Tongue (tissue), 2 donors: ENCODE measurements around the gene PPARGC1A. TPM values are rescaled to one million over a fixed set of nuclear protein-coding genes. Genes with fewer than 3 reads are reported as not detected.
A peak's percentile ranks its signal among the peaks of the same experiment; 100 is the strongest.

Experiments
- DNase-seq: peaks from one replicate; pipeline ENCODE4 v3.0.0-alpha.2; 2015
- total RNA-seq: library from RNA; depleted of rRNA; stranded (reverse); fragments of >200 nt; gene quantifications from one replicate; pipeline ENCODE4 v1.2.3, GENCODE V29; 2014

PPARGC1A gene, protein sequence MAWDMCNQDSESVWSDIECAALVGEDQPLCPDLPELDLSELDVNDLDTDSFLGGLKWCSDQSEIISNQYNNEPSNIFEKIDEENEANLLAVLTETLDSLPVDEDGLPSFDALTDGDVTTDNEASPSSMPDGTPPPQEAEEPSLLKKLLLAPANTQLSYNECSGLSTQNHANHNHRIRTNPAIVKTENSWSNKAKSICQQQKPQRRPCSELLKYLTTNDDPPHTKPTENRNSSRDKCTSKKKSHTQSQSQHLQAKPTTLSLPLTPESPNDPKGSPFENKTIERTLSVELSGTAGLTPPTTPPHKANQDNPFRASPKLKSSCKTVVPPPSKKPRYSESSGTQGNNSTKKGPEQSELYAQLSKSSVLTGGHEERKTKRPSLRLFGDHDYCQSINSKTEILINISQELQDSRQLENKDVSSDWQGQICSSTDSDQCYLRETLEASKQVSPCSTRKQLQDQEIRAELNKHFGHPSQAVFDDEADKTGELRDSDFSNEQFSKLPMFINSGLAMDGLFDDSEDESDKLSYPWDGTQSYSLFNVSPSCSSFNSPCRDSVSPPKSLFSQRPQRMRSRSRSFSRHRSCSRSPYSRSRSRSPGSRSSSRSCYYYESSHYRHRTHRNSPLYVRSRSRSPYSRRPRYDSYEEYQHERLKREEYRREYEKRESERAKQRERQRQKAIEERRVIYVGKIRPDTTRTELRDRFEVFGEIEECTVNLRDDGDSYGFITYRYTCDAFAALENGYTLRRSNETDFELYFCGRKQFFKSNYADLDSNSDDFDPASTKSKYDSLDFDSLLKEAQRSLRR
- 112 TPM for total RNA-seq

DNA sequence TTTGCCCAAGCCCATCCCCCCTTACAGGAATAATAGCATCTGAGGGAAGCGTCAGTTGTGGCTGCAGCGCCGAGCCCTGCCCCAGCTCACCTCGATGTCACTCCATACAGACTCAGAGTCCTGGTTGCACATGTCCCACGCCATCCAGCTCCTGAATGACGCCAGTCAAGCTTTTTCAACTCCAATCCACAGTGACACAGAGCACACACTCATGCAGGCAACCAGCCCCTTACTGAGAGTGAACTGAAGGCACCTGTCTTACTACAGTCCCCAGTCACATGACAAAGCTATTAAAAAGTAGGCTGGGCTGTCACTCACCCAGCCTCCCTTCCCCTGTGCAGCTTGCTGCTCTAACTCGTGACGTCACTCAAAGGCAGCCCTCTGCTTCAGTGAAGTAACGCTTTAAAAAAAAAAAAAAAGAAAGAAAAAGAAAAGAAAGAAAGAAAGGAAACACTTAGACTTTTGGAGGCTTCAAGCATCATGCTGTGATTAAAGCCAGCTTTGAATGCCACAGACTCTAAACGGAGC, at the start of gene PPARGC1A:
PPARGC1A (minus strand) TSS at position 234 of the 528 bp plus-strand sequence; CDS start at position 144, 90 bp downstream.
- peak; percentile 85 for DNase-seq

DNA sequence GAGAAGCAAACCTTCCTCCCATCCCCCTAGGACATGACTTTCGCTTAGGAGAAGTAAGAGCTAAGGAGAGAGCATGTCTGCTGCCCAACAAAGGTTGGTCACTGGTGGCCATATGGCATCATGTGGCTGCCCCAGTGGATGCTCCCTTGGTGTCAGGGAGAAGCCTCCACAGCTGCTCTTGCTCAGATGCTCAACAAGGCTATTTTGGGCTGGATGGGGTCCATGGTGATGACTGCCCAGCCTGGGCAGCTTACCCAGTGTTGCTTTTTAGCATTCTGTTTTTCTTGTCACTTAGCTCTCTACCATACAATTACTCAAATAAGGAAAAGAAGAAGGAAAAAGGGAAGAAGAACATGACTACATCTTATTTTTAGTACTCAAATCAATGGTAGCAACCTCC, 48.9 kb upstream of the PPARGC1A start:
- no peak for DNase-seq

DNA sequence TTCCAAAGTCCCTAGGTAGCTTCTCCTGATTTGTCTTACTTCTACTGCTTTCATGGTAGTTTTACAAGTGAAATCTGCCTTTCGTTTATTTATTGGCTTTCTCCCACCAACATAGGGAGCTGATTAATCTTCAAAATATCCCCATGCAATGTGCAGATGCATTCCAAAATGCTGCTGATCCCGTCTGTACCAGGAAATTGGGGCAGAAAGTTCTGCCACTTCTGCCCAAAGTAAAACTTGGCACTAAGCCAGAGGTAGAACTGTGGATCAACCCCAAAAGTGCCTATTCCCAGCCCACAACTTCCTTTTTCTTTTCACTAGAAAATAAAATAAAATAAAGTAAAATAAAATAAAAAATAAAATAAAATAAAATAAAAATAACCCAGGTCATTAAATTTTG, 47.3 kb upstream of the PPARGC1A start:
- DNase-seq = no peak

DNA sequence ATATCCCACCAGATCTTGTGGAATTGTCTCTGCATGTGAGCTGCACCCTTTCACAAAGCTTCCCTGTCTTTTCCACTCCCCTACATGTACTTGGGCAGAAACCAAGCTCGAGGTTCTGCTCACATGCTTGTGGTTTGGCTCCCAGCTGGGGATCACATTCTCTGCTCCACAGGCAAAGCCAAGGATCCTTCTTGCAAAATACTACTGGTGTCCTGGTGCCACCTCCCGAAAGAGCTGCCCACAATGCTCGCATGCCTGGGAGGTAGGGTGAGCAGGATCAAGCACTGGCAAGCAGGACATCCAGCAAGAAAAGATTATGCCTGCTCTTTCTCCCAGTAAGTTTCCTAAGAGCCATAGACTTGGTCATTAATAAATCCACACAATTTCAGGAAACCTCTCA, 45.1 kb upstream of the PPARGC1A start:
- peak; percentile 35 for DNase-seq

DNA sequence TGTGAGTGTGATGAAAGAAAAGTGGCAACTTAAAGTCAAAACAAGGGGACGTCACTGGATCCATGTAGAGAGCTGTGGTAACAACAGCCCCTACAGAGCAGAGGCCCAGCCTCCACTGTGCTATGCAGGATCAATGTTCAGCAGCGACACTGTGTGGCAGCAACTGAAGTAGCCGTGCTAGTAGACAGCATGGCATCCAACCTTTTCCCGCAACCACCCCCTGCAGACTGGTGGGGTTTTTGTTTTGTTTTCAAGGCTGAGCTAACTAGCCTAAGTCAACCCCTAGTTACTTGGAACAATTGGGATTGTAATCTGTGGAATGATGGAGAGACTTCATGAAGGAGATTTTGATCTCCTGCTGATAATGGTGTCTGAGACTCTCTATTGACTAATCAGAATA, 44.4 kb upstream of the PPARGC1A start:
- DNase-seq = no peak

DNA sequence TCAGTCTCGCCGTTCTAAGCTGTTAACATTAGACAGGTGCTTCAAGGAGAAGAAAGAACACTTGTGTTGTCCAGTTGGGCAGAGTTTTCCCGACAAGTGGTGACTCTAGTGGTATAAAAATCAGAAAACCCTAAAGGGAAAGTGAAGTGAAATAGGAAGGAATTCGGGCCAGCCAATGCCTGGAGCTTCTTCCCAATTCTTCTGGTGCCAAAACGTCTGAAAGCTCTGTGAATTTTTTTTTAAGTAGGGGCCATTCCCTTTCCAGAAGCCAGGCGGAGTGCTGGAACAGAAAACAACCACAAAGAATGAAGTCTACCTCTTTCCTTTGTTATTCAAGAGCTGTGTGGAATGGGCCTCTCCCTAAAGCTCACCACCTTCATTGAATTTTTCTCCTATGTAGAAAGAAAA, 43.1 kb upstream of the PPARGC1A start:
- DNase-seq = peak; percentile 40

DNA sequence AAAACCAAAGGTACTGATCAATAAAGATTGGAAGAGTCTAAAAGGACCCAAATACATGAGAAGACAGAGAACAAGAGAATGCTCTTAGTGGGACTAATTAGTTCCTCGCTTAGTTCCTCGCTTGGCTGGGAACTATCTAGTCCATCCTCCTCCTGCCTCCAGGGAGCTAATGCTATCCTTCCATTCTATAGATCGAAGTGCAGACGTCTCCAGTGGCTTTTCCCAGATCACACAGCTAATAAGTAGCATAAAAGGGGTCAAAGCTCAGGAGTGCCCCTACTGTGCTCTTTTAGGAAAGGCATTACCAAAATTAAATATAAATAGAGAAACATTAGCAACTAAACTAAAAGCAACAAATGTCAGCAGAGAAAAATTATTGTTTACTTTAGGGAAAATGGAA, 42.3 kb upstream of the PPARGC1A start:
- DNase-seq = no peak

DNA sequence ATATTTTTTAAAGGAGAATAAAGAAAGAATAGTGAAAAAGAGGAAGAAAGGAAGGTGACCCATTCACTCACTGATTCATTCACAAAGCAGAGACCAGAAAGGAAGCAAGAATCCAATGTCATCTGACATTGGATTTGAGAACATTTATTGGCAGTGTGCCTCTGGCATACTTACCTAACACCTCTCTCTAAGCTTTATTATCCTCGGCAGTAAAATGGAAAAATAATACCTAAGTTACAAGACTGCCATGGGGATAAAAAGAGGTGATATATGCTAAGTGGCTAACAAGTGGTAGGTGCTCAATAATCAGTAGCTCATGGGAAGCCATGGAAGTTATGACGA, 41.6 kb upstream of the PPARGC1A start:
- DNase-seq = no peak

DNA sequence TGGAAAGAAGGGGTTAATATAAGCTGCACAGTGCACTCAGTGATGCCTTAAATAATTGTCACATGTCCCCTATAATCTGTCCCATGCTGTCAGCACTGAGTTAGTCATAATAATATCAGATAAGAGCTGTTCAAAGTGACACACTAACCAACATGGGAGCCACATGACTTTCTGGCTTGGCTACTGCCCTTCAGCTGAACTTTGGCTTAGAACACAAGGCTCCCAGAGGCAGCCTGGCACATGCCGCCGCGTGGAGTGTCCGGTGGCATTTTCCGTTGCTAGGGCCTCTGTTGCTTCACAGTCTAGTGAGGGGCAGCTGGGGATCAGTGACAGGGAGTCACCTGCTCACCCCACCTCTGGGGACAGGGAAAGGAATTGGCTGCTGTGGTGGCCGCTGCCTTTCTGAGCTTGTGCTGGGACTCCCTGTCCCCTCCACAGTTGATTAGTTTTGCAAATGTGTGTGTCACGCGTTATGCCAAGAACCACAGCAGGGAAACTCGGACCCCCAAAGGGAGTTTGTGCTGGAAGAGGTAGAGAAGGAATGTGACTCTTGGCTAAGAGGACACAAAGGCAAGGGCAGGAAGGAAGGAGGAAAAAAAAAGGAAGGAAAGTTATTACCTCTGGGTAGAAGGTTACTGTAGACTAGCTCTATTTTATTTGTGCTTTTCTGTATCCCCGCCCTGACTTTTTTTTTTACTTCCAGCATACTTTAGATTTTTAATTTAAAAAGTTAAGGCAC, 41.1 kb upstream of the PPARGC1A start:
- peak; percentile 85 for DNase-seq

DNA sequence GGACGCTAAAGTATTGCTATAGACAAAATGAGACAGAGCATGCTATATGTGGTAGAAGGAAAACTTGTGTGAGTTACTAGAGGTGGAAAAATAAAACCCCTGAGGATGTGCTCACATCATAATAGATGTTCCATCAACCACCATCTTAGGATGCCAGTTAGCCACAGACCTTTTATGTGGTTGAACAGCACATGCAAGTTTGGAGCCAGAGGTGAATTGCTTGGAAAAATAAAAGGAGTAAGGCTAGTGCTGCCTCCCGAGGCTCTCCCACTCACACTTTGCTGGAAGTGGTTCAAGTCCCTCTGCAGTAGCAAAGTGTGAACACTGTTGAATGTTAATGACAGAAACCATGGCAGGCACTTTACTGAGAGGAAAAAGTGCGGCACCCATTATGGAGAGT, 39.4 kb upstream of the PPARGC1A start:
- no peak for DNase-seq

DNA sequence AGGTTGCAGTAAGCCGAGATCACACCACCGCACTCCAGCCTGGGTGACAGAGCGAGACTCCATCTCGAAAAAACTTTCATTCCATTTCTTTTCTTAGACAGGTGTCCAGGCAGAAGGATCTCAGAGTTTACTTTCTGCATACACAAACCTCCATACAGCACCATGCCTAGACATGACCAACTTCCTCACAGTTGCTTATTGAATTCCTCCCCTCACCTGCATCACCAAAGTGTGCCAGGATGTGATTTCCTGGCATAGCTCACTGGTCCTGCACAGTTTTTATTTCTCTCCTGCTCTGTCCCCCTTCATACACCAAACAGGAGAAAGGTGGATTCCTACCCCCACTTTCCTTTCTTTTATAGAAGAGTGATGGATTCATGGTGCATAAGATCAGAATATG, 34.7 kb upstream of the PPARGC1A start:
- DNase-seq = no peak

DNA sequence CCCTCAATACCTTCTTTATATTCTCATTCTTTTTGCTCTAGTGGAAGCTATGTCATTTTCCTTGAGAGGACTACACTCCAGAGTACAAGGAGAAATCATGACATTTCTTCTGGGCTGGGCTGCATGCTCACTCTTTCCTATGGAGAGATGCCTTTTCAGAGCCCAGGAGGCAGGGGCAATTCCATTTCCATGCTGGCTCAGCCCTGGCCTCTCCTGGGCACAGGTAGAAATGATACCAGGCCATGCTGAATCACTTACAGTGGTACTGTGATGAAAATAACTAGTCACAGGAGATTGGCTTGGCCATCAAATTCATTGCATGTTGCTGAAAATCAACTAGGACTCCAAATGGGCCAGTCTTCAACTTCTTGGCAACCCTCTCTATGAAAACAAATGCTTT, 34.0 kb upstream of the PPARGC1A start:
- no peak for DNase-seq

DNA sequence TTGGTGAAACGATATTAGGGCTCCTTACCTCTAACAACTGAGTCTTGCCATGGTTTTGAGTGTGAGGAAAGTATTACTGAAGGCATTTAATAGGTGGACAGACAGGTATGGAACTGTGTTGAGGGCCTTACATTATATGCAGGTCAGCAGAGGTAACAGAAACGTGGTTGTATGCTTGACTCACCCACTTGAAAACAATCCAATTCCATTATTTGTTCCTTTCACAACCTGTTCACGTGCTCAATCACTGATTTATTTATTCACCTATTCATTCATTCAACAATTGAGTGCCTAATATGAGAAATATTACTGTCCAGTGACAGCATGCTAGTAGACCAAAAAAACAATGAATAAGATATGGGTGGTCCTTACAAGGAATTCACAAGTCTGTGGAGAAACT, 33.3 kb upstream of the PPARGC1A start:
- no peak for DNase-seq

DNA sequence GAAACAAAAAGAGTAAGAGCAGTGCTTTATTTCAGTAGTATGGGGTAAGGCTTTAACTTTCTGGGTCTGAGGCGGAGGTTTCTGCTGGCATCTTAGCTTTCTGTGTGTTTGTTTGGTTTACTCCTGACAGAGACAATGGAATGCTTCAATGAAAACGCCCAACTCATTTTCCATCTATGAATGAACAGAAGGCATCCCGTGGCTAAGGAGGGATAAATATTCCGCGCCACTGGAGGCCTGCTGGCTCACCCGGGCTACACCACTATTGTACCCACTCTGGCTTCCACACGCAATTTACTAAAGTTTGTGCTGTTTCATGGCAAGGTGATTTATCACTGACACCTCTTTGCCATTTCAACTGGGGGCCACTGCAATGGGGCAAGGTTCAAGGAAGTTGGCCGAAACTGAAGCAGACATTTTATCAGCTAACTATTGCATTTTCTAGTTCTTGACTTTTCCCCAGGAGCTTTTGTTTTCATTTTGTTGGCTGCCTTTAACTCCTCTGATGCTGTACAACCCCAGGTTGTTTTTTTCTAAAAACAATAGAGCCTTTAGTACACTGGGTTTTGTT, 32.8 kb upstream of the PPARGC1A start:
- no peak for DNase-seq

DNA sequence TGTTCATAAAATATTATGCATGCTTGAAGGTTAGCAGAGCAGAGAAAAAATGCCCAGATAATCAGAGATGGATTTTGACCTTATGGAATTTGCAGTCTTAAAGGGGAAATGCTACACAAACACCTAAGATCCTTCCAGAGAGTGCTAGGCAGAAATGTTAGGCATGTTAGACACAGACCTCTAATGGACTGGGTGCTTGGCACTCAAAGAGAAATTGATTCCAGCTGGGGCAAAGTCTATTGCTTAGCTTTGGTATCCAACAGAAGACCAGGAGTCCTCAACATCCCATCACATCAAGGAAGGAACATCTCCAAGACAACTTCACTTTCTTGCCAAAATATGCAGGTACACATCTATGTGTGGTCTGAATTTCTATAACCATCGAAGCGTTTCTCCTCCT, 32.2 kb upstream of the PPARGC1A start:
- no peak for DNase-seq

DNA sequence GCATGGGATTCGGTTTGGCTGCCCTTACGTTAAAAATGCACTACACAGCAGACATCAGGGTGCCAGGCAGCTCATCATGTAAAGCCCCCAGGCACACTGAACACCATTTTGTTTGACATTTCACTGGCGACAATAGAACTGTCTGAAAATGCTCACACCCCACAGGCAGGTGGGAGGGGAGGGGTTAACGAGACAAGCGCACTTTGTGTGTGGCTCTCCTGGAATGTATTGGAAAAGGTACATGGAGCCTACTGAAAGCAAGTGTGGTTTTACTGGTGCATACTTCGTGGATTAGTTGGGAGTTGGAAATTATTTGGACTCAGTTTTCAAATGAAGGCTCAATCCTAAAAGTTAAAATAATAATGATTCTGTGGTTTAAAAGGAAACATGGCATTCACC, 31.6 kb upstream of the PPARGC1A start:
- DNase-seq = no peak

DNA sequence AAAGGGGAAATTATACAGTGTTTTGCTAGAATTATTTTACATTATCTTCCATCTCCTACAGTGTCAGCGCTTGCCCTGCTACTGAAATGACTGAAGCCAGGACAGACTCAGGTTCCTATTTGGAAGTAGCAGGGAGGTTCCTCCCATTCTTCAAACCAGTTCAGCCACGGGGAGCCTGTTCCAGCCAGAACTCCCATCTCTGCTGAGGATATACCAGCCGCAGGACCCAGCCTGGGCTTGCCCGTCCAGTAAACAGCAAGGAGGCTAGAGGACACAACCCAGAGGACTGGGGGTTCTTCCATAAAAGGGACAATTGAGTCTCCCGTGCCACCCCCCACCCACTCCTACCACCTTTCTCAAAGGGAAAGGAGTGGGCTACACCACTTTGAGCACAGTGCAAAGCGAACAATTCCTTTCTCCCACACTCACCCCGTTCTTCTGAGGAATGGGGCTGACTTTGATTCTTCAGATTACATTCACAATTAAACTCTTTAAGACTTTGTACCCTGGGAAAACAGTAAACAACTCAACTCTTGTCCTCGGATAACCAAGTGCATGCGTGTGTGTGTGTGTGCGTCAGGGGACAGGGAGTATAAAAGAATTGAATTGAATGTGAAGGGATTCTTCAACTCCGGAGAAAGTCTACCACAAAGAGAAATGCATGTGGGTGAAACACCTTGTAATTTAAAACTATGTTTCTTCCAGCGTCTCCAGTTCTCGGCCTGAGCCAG, 31.0 kb upstream of the PPARGC1A start:
- no peak for DNase-seq

DNA sequence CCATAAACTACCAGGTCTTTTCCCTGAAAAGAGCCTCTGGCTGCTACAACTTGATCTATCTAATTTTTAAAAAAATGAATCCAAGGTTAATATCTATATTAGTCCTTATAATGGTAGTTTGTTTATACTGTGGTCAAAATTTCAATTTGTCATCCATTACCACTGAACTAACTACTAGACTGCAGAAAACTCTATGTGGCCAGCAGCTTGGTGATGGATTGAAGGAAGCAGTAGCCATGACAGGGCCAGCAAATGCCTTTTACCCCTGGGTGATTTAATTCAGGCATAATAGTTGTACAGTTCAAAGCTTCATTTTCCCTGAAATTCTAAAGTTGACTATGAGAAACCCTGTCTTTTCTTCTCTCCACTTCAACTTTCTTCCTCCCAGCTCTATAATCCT, 30.4 kb upstream of the PPARGC1A start:
- DNase-seq = no peak

DNA sequence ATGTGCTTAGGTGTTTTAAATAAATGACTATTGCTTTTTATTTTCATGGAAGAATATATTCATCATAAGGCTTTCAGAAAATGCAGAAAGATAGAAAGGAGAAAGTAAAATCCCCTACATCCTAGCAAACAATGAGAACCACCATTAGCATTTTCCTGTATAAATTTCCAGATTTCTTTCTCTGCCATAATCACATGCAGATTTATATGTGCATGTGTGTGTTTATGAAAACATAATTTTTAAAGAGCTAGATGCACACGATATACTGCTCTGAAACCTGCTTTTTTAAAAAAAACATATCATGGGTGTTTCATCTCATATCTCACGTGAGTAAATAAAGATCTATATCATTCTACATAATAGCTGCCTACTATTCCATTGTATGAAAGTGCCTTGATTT, 26.4 kb upstream of the PPARGC1A start:
- no peak for DNase-seq

DNA sequence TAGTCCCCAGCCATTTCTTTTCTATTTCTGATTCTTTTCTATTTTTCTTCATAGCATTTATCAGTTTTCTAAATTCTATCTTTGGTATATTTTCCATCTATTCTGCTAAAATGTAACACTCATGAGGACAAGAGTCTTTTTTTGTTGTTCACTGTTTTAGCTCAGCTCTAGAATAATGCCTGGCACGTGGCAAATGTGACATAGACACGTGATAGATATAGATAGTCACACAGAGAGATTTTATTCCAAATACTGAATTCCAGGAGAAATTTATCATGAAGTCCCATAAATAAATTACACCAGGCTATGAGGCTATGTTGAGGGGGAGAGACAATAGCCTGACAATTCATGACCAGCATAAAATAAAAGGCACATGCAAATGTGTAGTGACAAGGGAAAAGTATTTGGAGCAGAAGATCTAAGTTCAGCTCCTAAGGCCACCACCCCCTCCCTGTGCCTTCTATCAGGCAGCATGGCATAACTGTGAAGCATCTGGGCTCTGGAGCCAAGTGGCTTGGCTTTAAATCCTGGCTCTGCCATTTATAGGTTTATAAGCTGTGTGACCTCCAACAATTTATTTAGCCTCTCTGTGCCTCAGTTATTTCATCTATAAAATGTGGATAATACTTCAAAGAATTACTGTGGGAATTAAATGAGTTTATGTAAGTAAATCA, 25.7 kb upstream of the PPARGC1A start:
- no peak for DNase-seq
